ENCODE results near the gene HTRA3.

The HTRA3 gene

DNA sequence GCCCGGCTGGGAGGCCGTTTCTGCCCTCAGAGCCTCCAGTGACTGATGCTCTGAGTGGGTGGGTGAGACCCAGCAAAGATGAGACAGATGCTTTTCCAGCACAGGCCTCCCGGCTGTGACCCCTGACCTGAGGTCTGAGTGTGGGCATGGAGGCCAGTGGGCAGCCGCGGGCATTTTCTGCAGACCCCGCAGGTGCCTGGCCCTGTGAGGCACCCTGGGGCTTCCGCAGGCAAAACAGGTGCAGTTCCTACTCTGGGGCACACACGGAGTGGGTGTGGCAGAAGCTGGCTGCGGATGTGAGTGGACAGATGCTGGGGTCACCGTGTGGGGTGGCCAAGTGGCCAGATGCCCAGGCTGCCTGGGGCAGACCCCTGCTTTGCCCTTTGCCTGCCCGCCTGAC is 14.8 kb downstream of the HTRA3 start:
- Histone ChIP-seq H3K27me3 (ENCODE audit: control insufficient read depth in 1 of 2, insufficient read depth in 2 of 2, low read length in 2 of 2) (no peaks in the 10 kb centered on the region), H3K4me3 (ENCODE audit: low read length in 2 of 2) (no peak overlapping the region), H3K9ac (ENCODE audit: low read length in 2 of 2) (no peak overlapping the region), H3K9me3 (ENCODE audit: control insufficient read depth in 2 of 2, low read length in 2 of 2) (no peaks in the 10 kb centered on the region), H3K4me1 (ENCODE audit: control insufficient read depth, insufficient read depth, low read length) (peaks cover 39% of the 10 kb centered on the region), H3K36me3 (ENCODE audit: control insufficient read depth in 2 of 2, insufficient read depth in 2 of 2, low read length in 2 of 2) (peaks cover 0 to 12% of the 10 kb centered on the region in 2 donors), H3K27ac (ENCODE audit: low read length) (no peak overlapping the region)

DNA sequence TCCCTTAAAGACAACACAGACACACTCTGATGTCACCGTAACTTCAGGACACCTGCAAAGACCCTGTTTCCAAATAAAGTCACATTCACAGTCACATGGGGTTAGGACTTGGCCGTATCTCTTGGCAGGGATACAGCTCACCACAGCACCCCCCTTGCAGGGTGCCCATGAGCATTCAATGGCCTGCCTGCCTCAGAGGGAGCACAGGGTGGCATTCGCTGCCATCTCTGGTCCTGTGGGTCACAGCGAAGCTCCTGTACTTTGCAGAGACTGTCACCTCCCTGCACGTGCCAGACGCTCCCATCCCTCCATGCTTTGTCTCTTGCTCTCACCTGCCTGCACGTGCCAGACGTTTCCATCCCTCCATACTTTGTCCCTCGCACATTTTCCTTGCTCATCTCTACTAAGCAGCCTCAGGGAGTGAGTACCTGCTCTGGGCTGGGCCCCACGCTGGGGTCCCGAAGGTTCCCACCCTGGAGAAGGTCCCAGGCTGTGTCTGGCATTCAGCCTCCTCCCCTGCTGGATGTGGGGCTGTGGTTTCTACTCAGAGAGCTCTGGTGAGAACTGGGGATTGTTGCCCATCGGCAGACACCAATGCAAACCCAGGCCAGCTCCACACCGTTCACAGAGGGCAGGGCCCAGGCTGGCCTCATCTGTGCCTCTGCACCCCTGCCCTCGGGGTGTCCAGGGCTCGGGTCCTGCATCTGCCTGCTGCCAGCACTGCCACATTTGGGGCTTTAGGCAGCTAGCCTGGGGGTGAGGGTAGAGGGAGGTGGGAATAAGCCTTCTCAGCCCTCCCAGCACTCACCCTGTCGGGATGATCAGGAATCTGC is 15.8 kb downstream of the HTRA3 start:
- Histone ChIP-seq H3K4me3 (ENCODE audit: low read length in 2 of 2) (no peak overlapping the region), H3K27me3 (ENCODE audit: control insufficient read depth in 1 of 2, insufficient read depth in 2 of 2, low read length in 2 of 2) (no peaks in the 10 kb centered on the region), H3K4me1 (ENCODE audit: control insufficient read depth, insufficient read depth, low read length) (peaks cover 35% of the 10 kb centered on the region), H3K27ac (ENCODE audit: low read length) (no peak overlapping the region), H3K36me3 (ENCODE audit: control insufficient read depth in 2 of 2, insufficient read depth in 2 of 2, low read length in 2 of 2) (peaks cover 0 to 15% of the 10 kb centered on the region in 2 donors), H3K9me3 (ENCODE audit: control insufficient read depth in 2 of 2, low read length in 2 of 2) (no peaks in the 10 kb centered on the region), H3K9ac (ENCODE audit: low read length in 2 of 2) (no peak overlapping the region)

DNA sequence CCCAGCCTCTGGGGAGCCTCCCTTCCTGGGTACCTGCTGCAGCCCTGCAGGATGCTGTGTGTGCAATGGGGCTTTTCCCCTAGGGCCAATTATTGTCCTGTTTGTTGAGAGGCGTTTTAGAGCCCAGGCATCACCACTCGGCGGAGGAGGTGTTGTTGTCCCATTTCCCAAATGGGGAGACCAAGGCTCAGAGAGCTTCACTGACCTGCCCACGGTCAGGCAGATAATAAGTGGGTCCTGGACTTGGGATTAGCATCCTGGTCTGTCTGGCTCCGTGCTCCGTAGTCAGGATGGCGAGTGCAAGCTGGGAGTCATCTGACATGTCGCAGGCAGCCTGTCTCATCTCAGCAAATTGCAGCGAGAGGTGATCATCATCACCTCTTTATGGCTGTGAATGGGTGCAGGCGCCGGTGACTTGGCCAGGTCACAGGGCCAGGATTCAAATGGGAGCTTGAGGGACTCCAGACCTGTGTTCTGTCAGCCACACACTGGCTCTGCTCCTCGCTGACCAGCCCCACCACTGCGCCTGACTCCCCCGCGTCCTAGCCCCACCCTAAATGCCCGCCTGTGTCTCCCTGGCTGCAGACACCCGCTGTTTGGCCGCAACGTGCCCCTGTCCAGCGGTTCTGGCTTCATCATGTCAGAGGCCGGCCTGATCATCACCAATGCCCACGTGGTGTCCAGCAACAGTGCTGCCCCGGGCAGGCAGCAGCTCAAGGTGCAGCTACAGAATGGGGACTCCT is 16.6 kb downstream of the HTRA3 start:
- peaks cover 0 to 19% of the 10 kb centered on the region in 2 donors for H3K36me3 ChIP-seq (ENCODE audit: control insufficient read depth in 2 of 2, insufficient read depth in 2 of 2, low read length in 2 of 2)
- H3K9ac ChIP-seq (ENCODE audit: low read length in 2 of 2) = no peak overlapping the region
- peaks cover 29% of the 10 kb centered on the region for H3K4me1 ChIP-seq (ENCODE audit: control insufficient read depth, insufficient read depth, low read length)
- H3K27ac ChIP-seq (ENCODE audit: low read length) = no peak overlapping the region
- H3K9me3 ChIP-seq (ENCODE audit: control insufficient read depth in 2 of 2, low read length in 2 of 2) = no peaks in the 10 kb centered on the region
- H3K4me3 ChIP-seq (ENCODE audit: low read length in 2 of 2) = no peak overlapping the region
- H3K27me3 ChIP-seq (ENCODE audit: control insufficient read depth in 1 of 2, insufficient read depth in 2 of 2, low read length in 2 of 2) = no peaks in the 10 kb centered on the region

DNA sequence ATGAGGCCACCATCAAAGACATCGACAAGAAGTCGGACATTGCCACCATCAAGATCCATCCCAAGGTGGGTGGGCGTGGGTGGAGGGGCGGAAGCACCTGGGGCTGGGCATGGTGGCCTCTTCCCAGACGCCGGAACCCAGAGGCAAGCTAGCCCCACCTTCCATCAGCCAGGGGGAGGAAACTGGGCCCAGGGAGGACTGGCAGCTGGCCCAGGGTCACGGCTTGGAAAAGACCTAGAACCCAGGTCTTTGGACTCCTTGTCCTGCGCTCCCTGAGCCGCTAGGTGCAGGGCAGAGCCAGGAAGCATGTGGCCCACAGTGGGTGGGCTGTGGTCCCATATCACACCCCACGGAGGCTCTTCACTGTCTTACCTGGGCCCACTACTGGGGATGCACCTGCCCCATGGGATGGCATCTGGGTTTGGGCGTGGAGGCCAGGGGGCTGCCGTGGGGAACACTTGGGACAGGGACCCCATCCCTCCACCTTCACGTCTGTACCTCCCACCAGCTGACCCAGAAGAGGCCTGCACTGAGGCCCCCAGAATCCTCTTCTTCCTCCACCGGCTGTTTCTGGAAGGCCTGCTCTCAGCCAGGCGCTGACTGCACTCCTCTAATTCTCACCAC is 17.3 kb downstream of the HTRA3 start:
- Histone ChIP-seq H3K4me3 (ENCODE audit: low read length in 2 of 2) (no peak overlapping the region), H3K9me3 (ENCODE audit: control insufficient read depth in 2 of 2, low read length in 2 of 2) (no peaks in the 10 kb centered on the region), H3K9ac (ENCODE audit: low read length in 2 of 2) (no peak overlapping the region), H3K27me3 (ENCODE audit: control insufficient read depth in 1 of 2, insufficient read depth in 2 of 2, low read length in 2 of 2) (no peaks in the 10 kb centered on the region), H3K4me1 (ENCODE audit: control insufficient read depth, insufficient read depth, low read length) (peaks cover 22% of the 10 kb centered on the region), H3K36me3 (ENCODE audit: control insufficient read depth in 2 of 2, insufficient read depth in 2 of 2, low read length in 2 of 2) (peaks cover 2 to 19% of the 10 kb centered on the region in 2 donors), H3K27ac (ENCODE audit: low read length) (no peak overlapping the region)

DNA sequence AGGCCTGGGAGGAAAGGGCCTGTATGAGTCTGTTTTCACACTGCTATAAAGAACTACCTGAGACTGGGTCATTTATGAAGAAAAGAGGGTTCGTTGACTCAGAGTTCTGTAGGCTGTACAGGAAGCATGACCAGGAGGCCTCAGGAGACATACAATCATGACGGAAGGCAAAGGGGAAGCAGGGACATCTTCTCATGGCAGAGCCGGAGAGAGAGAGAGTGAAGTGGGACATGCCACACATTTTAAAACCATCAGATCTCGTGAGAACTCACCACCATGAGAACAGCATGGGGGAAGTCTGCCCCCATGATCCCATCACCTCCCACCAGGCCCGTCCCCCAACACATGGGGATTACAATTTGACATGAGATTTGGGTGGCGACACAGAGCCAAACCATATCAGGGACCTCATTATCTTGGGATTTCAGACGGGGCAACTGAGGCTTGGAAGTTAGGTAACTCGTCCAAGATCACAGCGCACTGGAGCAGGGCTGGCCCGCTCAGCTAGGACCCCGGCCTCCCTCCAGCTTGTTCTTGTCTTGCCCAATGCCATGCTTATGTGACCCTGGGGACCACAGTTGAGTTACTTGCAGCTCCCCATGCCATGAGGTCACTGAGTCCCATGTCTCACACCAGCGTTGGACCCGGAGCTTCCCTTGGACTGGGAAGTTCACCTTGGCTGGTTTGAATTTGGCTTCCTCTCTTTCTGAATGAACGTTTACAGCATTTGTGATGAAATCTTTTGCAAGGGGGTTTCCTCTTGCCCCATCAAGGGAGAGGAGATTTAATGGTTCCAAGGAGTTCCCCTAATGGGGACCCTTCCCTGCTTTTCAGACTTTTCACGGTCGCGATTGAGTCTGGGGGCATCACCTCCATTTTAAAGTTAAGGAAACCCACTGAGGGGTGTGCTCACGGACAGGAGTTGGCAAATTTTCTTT is 18.1 kb downstream of the HTRA3 start:
- H3K9ac ChIP-seq (ENCODE audit: low read length in 2 of 2) = no peak overlapping the region
- H3K36me3 ChIP-seq (ENCODE audit: control insufficient read depth in 2 of 2, insufficient read depth in 2 of 2, low read length in 2 of 2) = peaks cover 10 to 23% of the 10 kb centered on the region in 2 donors
- H3K9me3 ChIP-seq (ENCODE audit: control insufficient read depth in 2 of 2, low read length in 2 of 2) = no peaks in the 10 kb centered on the region
- H3K27me3 ChIP-seq (ENCODE audit: control insufficient read depth in 1 of 2, insufficient read depth in 2 of 2, low read length in 2 of 2) = no peaks in the 10 kb centered on the region
- H3K27ac ChIP-seq (ENCODE audit: low read length) = no peak overlapping the region
- peaks cover 14% of the 10 kb centered on the region for H3K4me1 ChIP-seq (ENCODE audit: control insufficient read depth, insufficient read depth, low read length)
- no peak overlapping the region for H3K4me3 ChIP-seq (ENCODE audit: low read length in 2 of 2)

DNA sequence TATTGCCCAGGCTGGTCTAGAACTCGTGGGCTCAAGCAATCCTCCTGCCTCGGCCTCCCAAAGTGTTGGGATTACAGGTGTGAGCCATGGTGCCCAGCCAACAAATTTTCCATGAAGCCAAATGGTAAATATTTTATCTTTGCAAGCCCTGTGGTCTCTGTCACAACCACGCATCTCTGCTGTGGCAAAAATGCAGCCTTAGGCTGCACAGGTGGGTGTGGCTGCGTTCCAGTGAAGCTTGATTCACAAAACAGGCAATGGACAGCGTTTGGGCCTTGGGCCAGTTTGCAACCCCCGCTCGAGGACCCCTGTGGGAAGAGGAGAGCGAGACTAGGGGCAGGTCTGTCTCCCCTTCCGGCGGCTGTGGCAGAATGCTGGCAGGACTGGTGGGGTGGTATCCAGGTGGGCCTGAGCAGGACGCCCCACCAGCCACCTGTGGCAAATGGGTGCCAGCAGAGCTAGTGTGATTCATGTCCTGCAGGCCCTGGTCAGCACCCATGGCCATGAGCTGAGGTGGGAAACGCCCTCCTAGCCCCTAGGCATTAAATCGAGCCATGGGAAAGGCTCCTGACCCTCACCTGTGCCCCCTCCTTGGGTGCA is 19.7 kb downstream of the HTRA3 start:
- H3K27me3 ChIP-seq (ENCODE audit: control insufficient read depth in 1 of 2, insufficient read depth in 2 of 2, low read length in 2 of 2) = no peaks in the 10 kb centered on the region
- no peak overlapping the region for H3K27ac ChIP-seq (ENCODE audit: low read length)
- no peaks in the 10 kb centered on the region for H3K9me3 ChIP-seq (ENCODE audit: control insufficient read depth in 2 of 2, low read length in 2 of 2)
- peaks cover 11% of the 10 kb centered on the region for H3K4me1 ChIP-seq (ENCODE audit: control insufficient read depth, insufficient read depth, low read length)
- no peak overlapping the region for H3K4me3 ChIP-seq (ENCODE audit: low read length in 2 of 2)
- H3K9ac ChIP-seq (ENCODE audit: low read length in 2 of 2) = no peak overlapping the region
- peaks cover 15 to 30% of the 10 kb centered on the region in 2 donors for H3K36me3 ChIP-seq (ENCODE audit: control insufficient read depth in 2 of 2, insufficient read depth in 2 of 2, low read length in 2 of 2)

DNA sequence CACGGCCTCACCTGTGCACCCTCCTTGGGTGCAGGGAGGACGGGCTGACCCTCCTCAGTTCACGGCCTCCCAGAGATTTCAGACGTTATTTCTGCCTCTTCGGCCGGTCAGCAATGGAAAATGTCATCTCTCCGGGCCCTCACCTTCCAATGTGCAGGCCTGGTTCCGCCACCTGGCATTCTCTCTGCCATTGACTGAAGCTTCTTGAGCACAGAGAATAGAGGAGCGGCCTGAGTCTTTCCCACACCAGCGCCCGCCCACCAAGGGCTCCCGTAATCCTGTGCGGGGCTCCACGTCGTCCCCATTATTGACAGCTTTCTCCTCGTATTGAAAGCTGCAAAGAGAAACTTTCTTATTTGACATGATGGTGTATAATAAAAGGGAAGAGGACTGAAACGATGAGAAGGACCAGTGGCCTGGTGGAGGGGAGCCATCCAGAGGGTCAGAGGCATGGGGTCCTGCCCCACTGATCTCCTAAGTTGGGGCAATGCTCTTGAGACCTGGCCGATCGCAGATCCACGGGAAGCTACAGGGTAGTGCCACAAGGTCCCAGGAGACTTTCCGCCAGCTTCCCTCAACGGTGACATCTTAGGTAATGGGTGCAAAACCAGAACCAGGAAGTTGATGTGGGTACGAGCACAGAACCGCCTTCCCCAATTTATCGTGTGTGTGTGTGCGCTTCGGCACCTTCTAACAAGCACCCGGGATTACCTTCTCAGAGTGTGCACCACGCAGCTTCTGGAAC is 20.6 kb downstream of the HTRA3 start:
- no peak overlapping the region for H3K27ac ChIP-seq (ENCODE audit: low read length)
- no peak overlapping the region for H3K4me3 ChIP-seq (ENCODE audit: low read length in 2 of 2)
- H3K27me3 ChIP-seq (ENCODE audit: control insufficient read depth in 1 of 2, insufficient read depth in 2 of 2, low read length in 2 of 2) = no peaks in the 10 kb centered on the region
- no peak overlapping the region for H3K9ac ChIP-seq (ENCODE audit: low read length in 2 of 2)
- peaks cover 9% of the 10 kb centered on the region for H3K4me1 ChIP-seq (ENCODE audit: control insufficient read depth, insufficient read depth, low read length)
- no peaks in the 10 kb centered on the region for H3K9me3 ChIP-seq (ENCODE audit: control insufficient read depth in 2 of 2, low read length in 2 of 2)
- H3K36me3 ChIP-seq (ENCODE audit: control insufficient read depth in 2 of 2, insufficient read depth in 2 of 2, low read length in 2 of 2) = peaks cover 21 to 35% of the 10 kb centered on the region in 2 donors

DNA sequence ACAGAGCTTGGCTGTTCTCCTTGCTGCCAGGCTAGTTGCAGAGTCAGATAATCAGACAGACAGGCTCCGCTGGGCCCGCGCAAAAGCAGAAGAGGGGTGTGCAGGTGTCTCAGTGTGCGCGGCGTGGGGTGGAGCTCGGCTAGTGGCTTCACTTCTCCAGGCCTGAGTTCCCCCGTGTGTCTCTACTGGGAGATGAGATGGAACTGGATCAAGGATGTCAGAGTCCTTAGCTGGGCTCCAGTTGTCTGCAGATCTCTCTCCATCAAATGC is 21.1 kb downstream of the HTRA3 start:
- no peak overlapping the region for H3K9ac ChIP-seq (ENCODE audit: low read length in 2 of 2)
- no peak overlapping the region for H3K27ac ChIP-seq (ENCODE audit: low read length)
- peaks cover 6% of the 10 kb centered on the region for H3K4me1 ChIP-seq (ENCODE audit: control insufficient read depth, insufficient read depth, low read length)
- H3K9me3 ChIP-seq (ENCODE audit: control insufficient read depth in 2 of 2, low read length in 2 of 2) = no peaks in the 10 kb centered on the region
- H3K4me3 ChIP-seq (ENCODE audit: low read length in 2 of 2) = no peak overlapping the region
- H3K36me3 ChIP-seq (ENCODE audit: control insufficient read depth in 2 of 2, insufficient read depth in 2 of 2, low read length in 2 of 2) = peaks cover 24 to 35% of the 10 kb centered on the region in 2 donors
- H3K27me3 ChIP-seq (ENCODE audit: control insufficient read depth in 1 of 2, insufficient read depth in 2 of 2, low read length in 2 of 2) = no peaks in the 10 kb centered on the region

DNA sequence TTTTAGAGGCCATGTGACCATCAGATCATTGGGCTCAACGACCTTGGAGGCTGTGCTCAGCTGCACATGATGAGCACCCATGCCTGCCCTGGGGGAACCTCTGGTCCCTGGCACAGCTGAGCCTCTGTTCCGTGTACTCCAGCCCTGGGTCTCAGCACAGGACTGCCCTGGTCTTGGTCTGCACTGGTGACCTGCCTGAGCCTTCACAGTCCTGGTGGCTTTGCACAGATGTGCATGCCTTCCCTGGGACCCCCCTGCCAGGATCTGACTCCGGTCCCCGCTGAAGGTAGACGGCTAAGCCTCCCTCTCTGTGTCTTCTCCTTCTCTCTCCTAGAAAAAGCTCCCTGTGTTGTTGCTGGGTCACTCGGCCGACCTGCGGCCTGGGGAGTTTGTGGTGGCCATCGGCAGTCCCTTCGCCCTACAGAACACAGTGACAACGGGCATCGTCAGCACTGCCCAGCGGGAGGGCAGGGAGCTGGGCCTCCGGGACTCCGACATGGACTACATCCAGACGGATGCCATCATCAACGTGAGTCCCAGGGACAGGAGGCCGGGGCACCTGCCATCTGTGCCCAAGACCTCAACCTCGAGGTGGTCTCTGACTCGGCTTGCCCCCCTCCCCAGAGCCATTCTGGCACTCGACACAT is 21.6 kb downstream of the HTRA3 start:
- no peaks in the 10 kb centered on the region for H3K9me3 ChIP-seq (ENCODE audit: control insufficient read depth in 2 of 2, low read length in 2 of 2)
- no peak overlapping the region for H3K4me3 ChIP-seq (ENCODE audit: low read length in 2 of 2)
- no peaks in the 10 kb centered on the region for H3K27me3 ChIP-seq (ENCODE audit: control insufficient read depth in 1 of 2, insufficient read depth in 2 of 2, low read length in 2 of 2)
- no peak overlapping the region for H3K9ac ChIP-seq (ENCODE audit: low read length in 2 of 2)
- no peak overlapping the region for H3K27ac ChIP-seq (ENCODE audit: low read length)
- H3K36me3 ChIP-seq (ENCODE audit: control insufficient read depth in 2 of 2, insufficient read depth in 2 of 2, low read length in 2 of 2) = peaks cover 29 to 37% of the 10 kb centered on the region in 2 donors
- H3K4me1 ChIP-seq (ENCODE audit: control insufficient read depth, insufficient read depth, low read length) = peaks cover 3% of the 10 kb centered on the region

Measured in stomach smooth muscle (tissue), 2 donors.